ENCODE data around the gene MAD1L1.

Gene MAD1L1

DNA sequence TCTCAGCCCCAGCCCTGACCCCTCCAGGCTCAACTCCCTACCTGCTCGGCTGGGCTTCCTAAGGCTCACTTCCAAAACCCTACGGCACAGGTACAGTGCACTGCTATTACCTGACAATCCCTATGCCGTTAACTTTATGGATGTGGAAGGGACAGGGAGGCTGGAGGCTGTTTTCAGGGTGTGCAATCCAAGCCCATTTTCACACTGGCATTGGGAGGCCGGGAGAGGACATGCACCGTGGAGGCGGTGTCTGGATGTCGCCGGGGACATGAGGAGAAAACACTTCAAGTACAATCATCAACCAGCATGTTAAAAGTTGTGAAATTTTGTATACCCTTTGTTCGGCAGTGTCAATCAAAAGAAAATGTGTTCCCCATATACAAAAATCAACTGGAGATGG, 80.1 kb downstream of the MAD1L1 start:
- DNase-seq = no peak

DNA sequence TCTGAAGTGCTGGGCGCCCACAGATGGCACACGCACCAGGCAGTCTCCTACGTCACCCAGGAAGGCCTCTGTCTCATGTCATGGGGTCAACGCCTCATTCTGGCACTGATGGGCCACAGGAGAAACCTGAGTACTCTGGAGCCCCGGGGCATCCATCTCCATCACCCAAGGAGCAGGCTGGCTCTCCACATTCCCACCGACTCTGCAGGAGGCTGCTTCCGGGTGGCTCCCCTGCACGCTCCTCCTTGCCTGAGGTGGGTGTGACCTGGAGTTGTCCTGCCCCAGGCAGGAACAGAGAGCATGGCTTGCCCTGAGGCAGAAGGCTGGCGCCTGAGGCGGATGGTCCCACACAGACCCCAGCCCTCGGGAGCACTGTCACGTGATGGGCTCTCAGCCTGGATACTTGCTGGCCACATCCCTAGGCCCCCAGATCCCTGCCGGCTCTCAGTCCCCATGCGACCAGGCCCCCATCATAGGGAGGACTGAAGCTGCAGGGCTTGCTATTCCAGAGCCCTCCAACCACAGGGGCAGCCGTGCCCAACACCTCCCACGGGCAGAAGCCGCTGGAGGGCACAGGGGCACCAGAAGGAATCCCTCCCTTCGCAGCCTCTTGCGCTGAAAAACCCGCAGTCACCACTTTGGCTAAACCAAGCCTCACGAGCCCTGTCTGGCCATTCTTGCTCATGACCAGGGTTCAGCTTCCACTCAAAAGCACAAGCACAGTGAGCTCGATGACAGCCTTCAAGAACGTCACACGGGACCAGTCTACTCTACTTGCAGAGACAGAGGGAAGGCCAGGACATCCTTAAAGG, 80.7 kb downstream of the MAD1L1 start:
- DNase-seq = no peak

DNA sequence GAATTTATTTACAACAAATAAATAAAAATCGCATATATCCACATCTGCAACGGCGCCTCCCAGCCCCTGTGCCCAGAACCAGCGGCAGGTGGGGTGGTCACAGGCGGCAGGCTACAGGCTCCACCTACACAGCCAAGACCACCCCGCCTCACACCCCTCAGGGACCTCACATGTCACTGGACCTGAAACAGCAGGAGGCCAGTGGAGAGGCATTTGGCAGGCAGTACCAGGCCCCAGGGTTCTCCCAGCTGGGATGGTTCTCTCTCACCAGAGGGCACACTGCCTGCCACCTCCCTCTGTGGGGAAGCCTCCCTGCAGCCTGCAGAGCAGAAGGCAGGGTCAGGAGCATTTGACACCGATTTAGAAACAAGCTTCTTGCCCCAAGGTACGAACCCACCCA, 81.5 kb downstream of the MAD1L1 start:
- no peak for DNase-seq

DNA sequence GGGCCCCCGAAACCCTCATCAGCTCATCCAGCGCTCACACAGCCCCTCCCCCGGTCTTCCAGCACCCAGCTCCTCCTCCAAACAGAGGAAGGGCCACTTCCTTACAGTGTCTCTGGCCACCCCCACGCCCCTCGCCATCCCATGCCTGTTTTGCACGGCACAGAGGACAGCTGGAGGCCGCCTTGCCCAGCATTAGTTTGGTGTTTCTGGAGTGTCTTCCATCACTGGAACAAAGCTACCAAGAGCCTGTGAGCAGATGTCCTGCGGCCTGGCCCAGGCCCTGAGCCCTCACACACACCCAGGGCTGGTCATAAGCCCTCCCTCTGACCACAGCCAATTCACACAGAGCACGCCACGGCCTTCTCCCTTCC, 82.3 kb downstream of the MAD1L1 start:
- DNase-seq = no peak

DNA sequence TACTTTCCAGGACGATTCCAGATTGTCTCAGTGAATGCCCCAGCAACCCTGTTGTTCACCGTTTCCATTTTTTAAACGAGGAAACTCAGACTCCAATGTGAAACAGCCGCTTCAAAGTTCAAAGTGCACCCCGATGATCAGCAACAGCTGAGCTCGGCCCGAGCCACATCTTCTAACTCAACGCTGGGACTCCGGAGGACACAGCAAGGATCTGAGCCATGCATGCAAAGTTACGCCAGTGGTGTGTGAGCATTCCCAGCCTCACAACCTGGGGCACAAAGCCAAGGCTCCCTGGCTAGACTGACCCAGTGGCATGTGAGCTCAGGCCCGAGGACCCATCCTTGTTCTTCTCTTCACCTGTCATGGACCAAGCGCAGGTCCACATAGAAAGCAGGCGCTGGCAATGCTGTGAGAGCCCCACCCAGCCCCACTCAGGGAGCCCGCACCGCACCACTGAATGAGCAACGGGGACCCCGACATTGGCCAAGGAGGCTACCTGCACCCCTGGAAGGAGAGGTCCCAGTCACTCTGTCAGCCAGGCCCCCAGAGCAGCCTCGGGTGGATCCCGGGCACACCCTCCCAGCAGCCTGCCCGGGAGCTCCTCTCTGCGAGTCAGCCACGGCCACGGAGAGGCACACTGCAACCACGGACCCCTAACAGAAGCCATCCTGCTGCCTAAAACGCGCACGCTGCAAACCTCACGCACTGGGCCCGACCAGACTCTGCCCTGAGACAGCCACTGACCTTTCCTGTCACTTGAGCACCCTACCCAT, 82.9 kb downstream of the MAD1L1 start:
- DNase-seq = no peak

DNA sequence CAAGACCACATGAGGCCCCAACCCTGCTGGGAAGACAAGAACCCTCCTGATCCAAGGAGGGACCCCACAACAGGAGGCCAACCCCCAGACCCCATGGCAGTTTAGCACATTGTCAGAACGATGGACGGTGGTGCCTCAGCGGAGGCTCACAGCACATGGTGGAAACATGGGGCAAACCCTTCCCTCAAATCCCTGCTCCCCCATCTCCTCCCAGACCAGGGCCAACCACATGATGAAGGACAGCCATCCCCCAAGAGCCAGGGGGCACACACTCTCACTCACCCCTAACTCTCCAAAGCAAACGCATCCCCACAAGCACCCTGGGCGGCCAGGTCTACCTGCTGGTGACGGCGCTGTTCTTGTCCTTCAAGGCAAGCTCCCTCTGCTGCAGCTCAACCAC, 83.9 kb downstream of the MAD1L1 start:
- DNase-seq = no peak

DNA sequence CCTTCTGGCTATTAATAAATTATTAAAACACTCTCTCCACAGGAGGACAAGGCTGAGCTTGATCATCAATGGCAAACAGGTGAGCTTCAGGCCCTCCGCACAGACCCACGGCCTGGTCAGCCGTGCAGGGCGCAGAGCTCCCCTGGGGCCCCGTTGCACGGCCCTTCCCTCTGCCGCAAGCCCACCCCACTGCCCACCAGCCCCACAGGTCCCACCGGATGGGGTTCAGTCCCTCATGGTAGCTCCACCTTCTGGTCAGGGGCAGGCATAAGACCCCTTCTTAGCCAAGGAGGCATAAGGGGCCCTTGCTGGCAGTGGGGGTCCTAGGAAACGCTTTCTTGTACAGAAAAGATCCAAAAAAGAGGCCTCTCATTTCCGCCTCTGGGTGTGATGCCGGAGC, 84.6 kb downstream of the MAD1L1 start:
- DNase-seq = no peak

DNA sequence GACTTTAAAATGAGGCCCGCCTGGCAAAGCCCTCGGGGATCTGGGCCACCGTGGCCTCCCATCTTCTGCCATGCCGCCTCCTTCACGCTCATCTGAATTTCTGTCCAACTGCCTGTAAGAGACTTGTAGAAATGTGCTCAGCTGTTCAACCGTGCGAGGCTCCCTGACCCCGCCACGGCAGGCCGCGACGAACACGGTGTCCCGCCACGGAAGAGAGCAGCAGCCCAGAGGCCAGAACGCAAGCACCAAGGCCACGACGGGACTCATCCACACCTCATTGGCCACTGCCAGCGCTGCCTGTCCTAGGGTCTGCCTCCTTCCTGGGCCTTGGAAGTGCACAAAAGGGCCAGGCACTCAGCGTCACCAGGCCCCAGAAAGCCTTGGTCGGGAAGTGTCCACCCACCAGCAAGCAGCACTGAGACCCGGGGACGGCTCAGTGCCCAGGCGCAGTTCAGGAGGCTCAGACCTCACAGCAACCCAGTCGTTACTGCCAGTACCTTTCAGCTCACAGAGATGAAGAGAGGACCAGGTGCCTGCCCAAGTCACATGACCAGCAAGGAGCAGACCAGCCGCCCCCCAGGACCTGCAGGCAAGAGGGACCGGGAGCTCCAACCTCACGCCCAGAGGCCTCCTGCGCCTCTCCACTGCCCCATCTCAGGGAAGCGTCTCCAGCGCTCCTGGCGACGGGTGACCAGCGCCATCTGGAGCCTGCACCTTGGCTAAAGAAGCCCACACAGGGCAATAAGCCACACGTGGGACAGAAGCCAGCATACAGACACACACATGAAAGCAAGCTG, 85.9 kb downstream of the MAD1L1 start:
- DNase-seq = no peak

DNA sequence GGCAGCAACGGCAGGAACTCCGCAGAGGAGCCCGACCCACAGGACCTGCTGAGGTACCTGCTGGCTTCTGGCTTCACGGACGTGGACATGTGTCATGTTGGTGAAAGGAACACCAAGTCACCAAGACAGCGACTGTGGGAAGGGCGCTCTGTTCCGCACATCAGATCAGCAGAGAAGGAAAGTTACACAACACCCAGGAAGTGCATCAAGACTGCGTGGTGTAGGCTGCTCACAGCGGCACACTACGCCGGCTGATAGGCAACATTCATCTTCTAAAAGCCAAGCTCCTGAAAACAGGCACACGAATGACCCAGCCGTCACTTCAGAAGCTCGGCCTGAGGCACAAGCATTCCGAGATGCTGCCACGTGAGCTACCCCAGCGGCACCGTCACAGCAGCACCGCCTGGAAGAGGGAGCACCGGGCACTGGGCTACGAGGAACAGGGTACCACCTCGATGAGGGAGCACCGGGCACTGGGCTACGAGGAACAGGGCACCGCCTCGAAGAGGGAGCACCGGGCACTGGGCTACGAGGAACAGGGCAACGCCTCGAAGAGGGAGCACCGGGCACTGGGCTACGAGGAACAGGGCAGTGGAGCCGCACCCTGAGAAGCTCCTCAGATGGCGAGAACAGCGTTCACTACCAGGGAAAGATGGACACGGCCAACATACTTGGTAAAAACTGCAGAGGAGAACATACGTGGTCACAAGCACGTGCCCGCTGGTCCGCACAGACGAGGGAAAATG, 86.7 kb downstream of the MAD1L1 start:
- no peak for DNase-seq

DNA sequence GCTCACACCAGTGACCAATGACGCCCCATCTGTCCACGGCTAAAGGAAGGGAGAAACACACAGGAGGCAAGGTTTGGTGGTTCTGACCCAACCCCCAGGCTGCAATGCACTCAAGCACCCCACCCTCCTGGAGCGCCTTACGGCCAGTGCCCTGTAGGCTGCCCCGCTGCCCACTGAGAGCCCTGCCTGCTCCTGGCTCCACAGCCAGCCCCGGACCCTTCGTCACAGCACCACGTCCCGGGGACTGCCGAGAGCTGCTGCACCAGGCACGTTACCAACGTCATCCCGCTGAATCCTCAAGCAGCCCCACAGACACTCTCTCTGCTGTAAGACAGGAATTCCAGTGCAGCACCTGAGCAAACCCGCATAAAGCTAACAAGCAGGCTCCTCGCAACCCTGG, 87.8 kb downstream of the MAD1L1 start:
- no peak for DNase-seq

DNA sequence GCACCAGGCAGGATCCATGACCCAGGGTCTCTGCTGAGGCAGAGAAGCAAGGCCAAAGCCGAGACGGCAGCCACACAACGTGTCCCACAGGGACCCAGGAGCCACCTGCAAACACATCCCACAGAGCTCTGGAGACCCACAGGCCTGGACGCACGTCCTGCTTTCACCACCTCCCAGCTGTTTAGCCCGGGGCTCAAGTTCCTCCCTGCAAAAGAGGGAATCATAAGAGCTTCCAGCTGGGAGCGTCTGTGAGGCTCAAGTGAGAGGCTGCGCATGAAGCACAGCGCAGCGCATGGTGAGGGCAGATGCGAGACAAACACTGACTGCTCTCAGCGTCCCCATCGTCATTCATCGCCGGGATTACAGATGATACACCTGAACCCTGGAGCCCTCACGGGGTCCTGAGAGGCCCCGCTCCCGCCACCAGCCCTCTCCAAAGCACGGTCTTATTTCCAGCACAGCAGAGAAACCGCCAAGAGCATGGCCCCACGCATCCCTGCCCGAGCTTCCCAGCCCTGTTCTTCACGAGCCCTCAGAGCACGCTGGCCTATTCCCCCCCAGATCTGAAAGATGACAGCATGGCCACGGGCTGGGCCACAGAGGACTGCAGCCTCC, 88.7 kb downstream of the MAD1L1 start:
- no peak for DNase-seq

DNA sequence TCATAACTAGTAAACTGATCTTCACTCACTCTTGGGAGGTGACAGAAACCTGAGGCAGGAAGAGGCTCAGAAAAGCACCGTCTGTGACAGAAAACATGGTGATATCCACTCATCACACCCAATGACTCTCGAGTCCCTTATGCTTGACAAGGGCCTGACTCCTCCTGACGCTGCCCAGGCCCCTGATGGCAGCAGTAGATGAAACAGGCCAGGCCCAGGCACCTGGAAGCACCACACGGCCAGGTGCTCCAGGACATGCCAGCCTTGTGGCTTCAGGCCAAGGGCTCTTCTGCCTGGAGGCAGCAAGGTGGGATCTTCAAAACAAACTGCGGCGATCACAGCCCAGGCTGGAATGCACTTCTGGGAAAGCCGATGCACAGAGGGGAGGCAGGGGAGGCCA, 89.3 kb downstream of the MAD1L1 start:
- DNase-seq = no peak

DNA sequence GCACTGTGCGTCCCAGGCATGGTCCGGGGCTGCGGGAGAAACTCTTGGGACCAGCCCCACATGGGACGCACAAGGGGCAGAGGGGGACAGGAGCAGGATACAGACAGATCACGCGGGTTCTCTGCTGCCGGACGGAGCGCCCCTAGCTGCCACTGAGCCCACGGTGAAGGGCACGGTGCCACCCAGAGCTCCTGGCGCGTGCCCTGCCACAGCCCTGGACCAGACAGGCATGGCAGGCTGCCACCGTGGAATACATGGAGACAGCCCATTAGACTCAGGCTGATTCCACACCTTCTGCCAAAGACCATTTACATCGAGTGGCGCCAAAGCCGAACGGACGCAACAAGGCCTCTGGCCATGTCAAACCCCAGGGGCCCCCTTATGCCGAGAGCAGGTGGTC, 90.4 kb downstream of the MAD1L1 start:
- no peak for DNase-seq

DNA sequence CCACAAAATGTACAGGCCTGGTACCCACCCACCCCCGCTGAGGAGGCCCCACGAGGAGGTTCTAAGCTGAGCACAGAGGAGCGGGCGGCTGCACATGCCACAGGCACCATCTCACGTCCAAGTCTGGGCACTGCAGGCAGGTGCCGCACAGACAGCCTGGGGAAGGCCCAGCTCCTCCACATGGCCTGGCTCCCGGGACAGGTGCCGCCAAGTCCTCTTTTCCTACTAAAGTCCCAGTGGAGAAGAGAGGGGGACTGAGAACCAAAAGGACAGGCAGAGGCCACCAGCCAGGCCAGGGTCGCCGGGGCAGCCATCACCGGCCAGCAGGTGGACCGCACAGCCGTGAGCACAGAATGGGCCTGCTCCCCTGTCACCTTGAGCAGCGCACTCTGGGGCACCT, 91.1 kb downstream of the MAD1L1 start:
- DNase-seq = no peak

DNA sequence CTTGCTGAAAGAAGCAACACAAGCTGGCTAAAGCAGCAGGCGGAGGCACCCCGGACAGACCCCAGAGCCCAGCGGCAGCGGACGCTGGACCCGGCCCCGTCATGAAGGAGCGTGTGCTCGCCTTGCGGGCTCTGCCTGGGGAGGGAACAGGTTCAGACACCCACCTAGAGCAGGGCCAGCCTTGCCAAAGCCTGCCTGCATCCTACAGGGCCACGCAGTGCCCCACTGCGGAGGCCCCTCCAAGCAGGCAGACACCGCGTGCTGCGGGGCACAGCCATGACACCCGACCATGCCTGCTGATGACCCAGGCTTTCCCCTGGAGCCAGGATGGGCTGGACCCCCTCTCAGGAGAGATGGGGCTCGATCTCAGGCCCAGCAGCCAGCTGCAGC, 91.7 kb downstream of the MAD1L1 start:
- no peak for DNase-seq

DNA sequence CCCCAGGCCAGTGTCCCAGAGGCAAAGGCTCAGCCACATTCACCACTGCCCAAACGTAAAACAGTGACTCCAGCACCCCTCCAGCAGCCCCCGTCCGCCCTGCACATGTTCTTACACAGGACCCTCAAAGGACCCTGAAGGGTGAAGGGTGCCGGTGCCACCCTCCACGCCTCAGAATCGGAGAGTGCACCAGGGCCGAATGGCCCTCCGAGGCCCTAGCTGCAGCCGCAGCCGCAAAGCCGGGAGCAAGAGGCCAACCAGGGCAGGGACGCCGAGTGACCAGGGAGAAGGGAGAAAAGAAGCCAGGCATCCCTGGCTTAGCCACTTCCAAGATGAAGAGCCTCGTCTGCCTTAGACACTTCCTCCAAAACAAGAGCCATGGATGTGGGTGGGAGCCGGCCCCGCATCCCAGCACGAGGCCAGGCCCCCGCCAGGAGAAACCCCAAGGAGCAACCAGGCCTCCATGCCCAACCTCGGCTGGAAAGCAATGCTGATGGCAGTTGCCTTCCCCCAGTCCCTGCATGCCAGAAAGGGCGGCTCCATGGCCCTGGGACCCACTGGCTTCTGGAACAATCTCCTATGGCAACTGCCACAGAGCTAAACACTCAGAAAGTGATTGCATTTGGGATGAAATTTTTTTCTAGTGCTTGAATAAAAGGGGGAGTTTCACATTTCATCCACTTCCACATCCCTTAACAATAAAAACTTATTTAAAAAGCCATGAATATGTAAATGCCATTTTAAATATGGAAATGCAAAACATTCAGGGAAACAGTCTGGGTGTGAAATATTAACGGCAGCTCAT, 92.3 kb downstream of the MAD1L1 start:
- no peak for DNase-seq

DNA sequence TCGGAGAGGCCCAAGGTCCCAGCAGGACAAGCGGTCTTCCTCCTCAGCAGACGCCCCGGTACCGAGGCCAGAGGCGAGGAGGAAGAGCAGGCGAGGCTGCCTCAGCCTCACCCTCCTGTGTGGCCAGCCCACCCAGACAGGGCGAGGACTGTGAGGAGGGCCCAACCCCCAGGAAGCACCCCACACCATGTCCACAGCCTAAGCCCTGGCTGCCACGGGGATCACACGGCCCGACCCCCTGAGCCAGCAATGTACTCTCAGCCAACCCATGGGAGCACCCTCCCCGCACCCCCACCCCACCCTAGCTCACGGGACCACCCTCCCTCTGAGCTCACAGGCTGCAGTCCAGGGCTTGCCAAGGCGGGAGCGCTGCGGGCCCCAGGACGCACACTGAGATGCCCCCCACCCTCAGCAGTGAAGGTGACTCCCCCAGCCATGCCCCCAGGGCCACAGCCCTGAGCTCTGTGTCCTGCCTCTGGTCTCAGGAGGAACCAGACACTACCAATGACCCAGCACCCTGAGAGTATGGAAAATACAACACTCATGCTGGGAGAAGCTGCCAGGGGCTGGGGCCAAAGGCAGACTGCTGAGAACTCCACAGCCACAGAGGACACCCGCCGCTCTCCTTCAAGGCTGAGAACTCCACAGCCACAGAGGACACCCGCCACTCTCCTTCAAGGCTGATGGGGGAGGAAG, 93.6 kb downstream of the MAD1L1 start:
- DNase-seq = no peak

DNA sequence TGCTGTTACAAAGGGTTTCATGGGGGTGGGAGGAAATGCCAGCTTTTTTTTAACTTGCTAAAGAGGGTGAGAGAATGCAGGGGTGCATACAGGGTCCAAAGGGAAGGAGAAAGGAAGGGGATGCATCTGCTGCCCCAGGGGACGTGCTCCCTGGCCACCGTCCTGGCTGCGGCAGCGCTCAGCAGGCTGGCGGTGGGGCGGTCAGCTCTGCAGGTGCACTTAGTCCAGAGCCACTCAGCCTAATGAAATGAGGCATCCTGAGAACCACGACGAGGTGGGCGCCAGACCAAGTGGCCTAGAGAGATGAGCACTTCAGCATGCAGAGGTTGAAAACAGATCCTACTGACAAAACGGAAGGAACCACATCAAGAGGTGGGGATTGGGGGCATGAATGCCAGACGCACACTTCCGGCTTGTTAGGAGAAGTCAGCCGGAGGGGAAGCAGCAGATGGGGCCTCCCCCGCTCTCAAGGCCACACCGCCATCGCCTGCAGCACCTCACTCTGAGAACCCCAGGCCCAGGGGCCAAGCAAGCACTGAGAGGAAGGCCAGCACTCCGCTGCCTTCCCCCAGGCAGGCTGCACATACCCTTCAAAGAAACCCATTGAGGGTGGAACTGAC, 94.5 kb downstream of the MAD1L1 start:
- peak; percentile 34 for DNase-seq

DNA sequence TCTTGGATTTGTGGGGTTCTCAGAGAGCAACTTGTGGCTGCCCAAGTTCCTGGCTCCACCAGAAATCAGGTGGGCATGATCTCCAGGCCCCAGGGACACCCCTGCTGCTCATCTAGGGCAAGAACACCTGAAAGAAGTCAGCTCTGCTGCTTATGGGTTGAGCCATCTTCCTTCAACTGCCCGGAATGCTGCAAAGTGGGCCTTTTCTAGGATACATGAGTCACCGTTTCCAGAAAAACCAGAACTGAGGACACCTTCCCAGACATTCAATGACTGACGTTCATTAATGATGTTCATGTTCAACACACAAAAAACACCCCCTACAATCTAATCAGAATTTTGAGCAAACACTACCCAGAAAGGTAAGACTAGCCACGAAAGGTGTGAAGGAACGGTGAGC, 98.0 kb downstream of the MAD1L1 start:
- no peak for DNase-seq

DNA sequence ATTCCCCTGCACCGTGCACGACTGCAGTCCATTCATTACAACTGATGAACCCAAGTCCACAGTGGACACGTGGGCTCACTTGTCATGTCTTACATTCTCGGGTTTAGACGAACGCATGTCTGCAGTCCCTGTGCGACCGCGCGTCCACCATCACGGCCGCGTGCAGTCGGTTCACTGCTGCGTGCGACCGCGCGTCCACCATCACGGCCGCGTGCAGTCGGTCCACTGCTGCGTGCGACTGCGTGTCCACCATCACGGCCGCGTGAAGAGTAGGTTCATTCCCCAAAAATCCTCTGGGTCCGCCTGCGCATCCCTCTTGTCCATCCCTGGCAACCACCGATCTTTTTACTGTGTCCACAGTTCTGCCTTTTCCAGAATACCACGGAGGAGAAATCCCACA, 100.5 kb downstream of the MAD1L1 start:
- DNase-seq = no peak

DNA sequence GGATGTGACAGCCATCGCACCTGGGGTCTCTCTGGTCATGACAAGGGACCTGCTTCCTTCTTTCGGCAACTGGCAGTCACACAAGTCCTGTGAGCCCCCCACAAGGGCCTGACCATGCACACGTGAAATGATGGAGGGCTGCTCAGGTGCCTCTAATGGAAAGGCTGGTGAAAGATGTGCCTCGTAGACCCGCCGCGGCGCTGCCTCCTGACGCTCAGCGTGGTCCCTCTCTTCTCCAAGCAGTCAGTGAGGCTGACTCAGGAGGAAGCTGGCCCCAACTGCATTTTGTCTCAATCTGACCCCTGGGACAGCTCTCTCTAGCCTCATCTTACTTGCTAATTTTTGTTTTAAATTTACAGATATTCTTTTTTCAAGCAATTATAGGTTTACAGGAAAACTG, 100.9 kb downstream of the MAD1L1 start:
- no peak for DNase-seq

All from activated CD4-positive, alpha-beta T cell treated with anti-CD3 and anti-CD28 coated beads, Interleukin-10, Interleukin-2, amounts not matched to agents 100 ng/mL and 50 ng/mL, durations not matched to agents 16 hours and 8 hours (primary cell).